OCI-LY1 (cell line): ENCODE measurements around the gene PCDHA1.

ENCODE experiments used
- H2AFZ ChIP-seq: fragments of 200-600 bp; sonication (generic), shearing (Covaris generic); 2 replicates; pipeline ENCODE4 v1.6.0; 2014; ENCODE audit warnings: antibody characterized with exemption, mild to moderate bottlenecking, low read length
- H3F3A ChIP-seq: fragments of 200-600 bp; sonication (generic), shearing (Covaris generic); 2 replicates; pipeline ENCODE4 v1.6.0; 2014; ENCODE audit warnings: mild to moderate bottlenecking, antibody characterized with exemption, low read length, moderate library complexity; ENCODE audit not compliant: insufficient read depth
- H3K27ac ChIP-seq: fragments of 200-600 bp; sonication (generic); 2 replicates; pipeline ENCODE4 v1.5.1; 2014; ENCODE audit warnings: low read length, mixed run types, mild to moderate bottlenecking, low read depth; ENCODE audit not compliant: poor library complexity, severe bottlenecking
- H3K27me3 ChIP-seq: fragments of 200-600 bp; sonication (generic); 2 replicates; pipeline ENCODE4 v1.6.0; 2014; ENCODE audit warnings: antibody characterized with exemption, mild to moderate bottlenecking, low read length, moderate library complexity; ENCODE audit not compliant: insufficient read depth
- H3K36me3 ChIP-seq: fragments of 200-600 bp; sonication (generic); 2 replicates; pipeline ENCODE4 v1.6.1; 2014; ENCODE audit warnings: mild to moderate bottlenecking, antibody characterized with exemption, low read length, moderate library complexity, mixed read lengths; ENCODE audit not compliant: insufficient read depth
- H3K4me1 ChIP-seq: fragments of 200-600 bp; sonication (generic); 2 replicates; pipeline ENCODE4 v1.5.1; 2014; ENCODE audit warnings: mild to moderate bottlenecking, low read length, moderate library complexity; ENCODE audit not compliant: insufficient read depth, severe bottlenecking
- H3K4me2 ChIP-seq: fragments of 200-600 bp; sonication (generic), shearing (Covaris generic); 2 replicates; pipeline ENCODE4 v1.6.1; 2014; ENCODE audit warnings: low read length
- H3K4me3 ChIP-seq: fragments of 200-600 bp; sonication (generic); 2 replicates; pipeline ENCODE4 v1.5.1; 2014; ENCODE audit warnings: low read length, low read depth, mild to moderate bottlenecking, mixed read lengths; ENCODE audit not compliant: poor library complexity, severe bottlenecking
- H3K79me2 ChIP-seq: fragments of 200-600 bp; shearing (Covaris generic); 2 replicates; pipeline ENCODE4 v1.6.1; 2016; ENCODE audit warnings: mixed run types, low read length, mixed read lengths; ENCODE audit not compliant: insufficient read depth
- H3K9ac ChIP-seq: fragments of 200-600 bp; sonication (generic), shearing (Covaris generic); 2 replicates; pipeline ENCODE4 v1.6.1; 2014; ENCODE audit warnings: mild to moderate bottlenecking, low read length, mixed read lengths
- H3K9me2 ChIP-seq: fragments of 200-600 bp; sonication (generic), shearing (Covaris generic); 2 replicates; pipeline ENCODE4 v1.6.1; 2014; ENCODE audit warnings: low read depth, mild to moderate bottlenecking, low read length, mixed read lengths
- H3K9me3 ChIP-seq: fragments of 200-600 bp; shearing (Covaris generic); 2 replicates; pipeline ENCODE4 v1.6.1; 2014; ENCODE audit warnings: low read length, mixed read lengths
- H4K20me1 ChIP-seq: fragments of 200-600 bp; sonication (generic), shearing (Covaris generic); 2 replicates; pipeline ENCODE4 v1.6.0; 2016; ENCODE audit warnings: mild to moderate bottlenecking, low read length; ENCODE audit not compliant: insufficient read depth
- CTCF ChIP-seq: fragments of 200-600 bp; sonication (generic), shearing (Covaris generic); IDR thresholded peaks from 2 replicates; pipeline ENCODE4 v1.5.1; 2017; ENCODE audit warnings: mild to moderate bottlenecking, antibody characterized with exemption, low read length, moderate library complexity, mixed read lengths
- EZH2 ChIP-seq: fragments of 200-600 bp; sonication (generic), shearing (Covaris generic); IDR thresholded peaks from 2 replicates; pipeline ENCODE4 v1.8.0; 2017; ENCODE audit warnings: borderline replicate concordance, mixed run types, mild to moderate bottlenecking, antibody characterized with exemption, low read length, moderate library complexity, mixed read lengths

PCDHA1 gene

GRCh38 chr5:141003791-141004611 lies 218.1 kb downstream of the PCDHA1 start:
- Histone ChIP-seq H3F3A (no peaks in the 10 kb centered on the region), H3K4me1 (no peaks in the 10 kb centered on the region), H3K27ac (no peak overlapping the region), H3K9me2 (no peaks in the 10 kb centered on the region), H3K9ac (no peak overlapping the region), H3K79me2 (no peaks in the 10 kb centered on the region), H4K20me1 (no peaks in the 10 kb centered on the region), H3K4me2 (no peak overlapping the region), H3K9me3 (no peaks in the 10 kb centered on the region), H2AFZ (no peak overlapping the region), H3K27me3 (no peaks in the 10 kb centered on the region), H3K36me3 (no peaks in the 10 kb centered on the region), H3K4me3 (no peak overlapping the region)
- TF ChIP-seq EZH2: no peak
- TF ChIP-seq CTCF: no peak

GRCh38 chr5:141007791-141008190 lies 221.9 kb downstream of the PCDHA1 start:
- Histone ChIP-seq H3K27ac (no peak overlapping the region), H2AFZ (no peak overlapping the region), H3K9me2 (no peaks in the 10 kb centered on the region), H4K20me1 (no peaks in the 10 kb centered on the region), H3K36me3 (no peaks in the 10 kb centered on the region), H3K4me1 (no peaks in the 10 kb centered on the region), H3F3A (no peaks in the 10 kb centered on the region), H3K9ac (no peak overlapping the region), H3K9me3 (no peaks in the 10 kb centered on the region), H3K79me2 (no peaks in the 10 kb centered on the region), H3K4me2 (no peak overlapping the region), H3K27me3 (no peaks in the 10 kb centered on the region), H3K4me3 (no peak overlapping the region)
- TF ChIP-seq CTCF: no peak
- no peak for TF ChIP-seq EZH2

- no peaks in the 10 kb centered on the region for H3K36me3 ChIP-seq
- no peaks in the 10 kb centered on the region for H3F3A ChIP-seq
- no peak overlapping the region for H3K4me3 ChIP-seq
- 0 out of 2 replicates have a peak, but pooled peaks cover 5% of the 10 kb centered on the region for H3K27me3 ChIP-seq
- H3K9me3 ChIP-seq: no peaks in the 10 kb centered on the region
- no peak overlapping the region for H2AFZ ChIP-seq
- no peaks in the 10 kb centered on the region for H3K79me2 ChIP-seq
- no peak overlapping the region for H3K9ac ChIP-seq
- no peak overlapping the region for H3K4me2 ChIP-seq
- H3K9me2 ChIP-seq: no peaks in the 10 kb centered on the region
- H4K20me1 ChIP-seq: no peaks in the 10 kb centered on the region
- TF ChIP-seq EZH2 (no peak), CTCF (no peak)
- no peaks in the 10 kb centered on the region for H3K4me1 ChIP-seq
- no peak overlapping the region for H3K27ac ChIP-seq
Observed at GRCh38 chr5:141010047-141010793, 224.3 kb downstream of the PCDHA1 start.
